DMS53 treated with DMSO at 0.1 percent for 48 hours (cell line): Measurements from ENCODE around the gene DPT.

Experiments
- DNase-seq: peaks from one replicate; lab custom pipeline; 2025; ENCODE audit not compliant: unreplicated experiment; lab: John Stamatoyannopoulos, UW

Gene DPT

GRCh38 chr1:168706391-168706992 lies 22.5 kb downstream of the DPT start:
- no peak for DNase-seq

- no peak for DNase-seq
Observed at GRCh38 chr1:168700575-168701268, 28.3 kb downstream of the DPT start.

GRCh38 chr1:168698453-168698852 lies 30.6 kb downstream of the DPT start:
- no peak for DNase-seq

GRCh38 chr1:168697356-168698126 lies 31.5 kb downstream of the DPT start:
- DNase-seq = no peak

- no peak for DNase-seq
Observed at GRCh38 chr1:168696125-168696760, 32.8 kb downstream of the DPT start.

GRCh38 chr1:168693872-168694238 lies 35.2 kb downstream of the DPT start:
- no peak for DNase-seq

GRCh38 chr1:168693197-168693871 lies 35.7 kb downstream of the DPT start:
- DNase-seq = no peak

- DNase-seq = no peak
Observed at GRCh38 chr1:168692472-168692871, 36.5 kb downstream of the DPT start.

GRCh38 chr1:168691541-168691940 lies 37.5 kb downstream of the DPT start:
- no peak for DNase-seq

- DNase-seq = no peak
Observed at GRCh38 chr1:168689726-168690602, 39.0 kb downstream of the DPT start.

- DNase-seq = no peak
Observed at GRCh38 chr1:168689327-168689657, 39.7 kb downstream of the DPT start.

- DNase-seq = no peak
Observed at GRCh38 chr1:168688644-168689326, 40.2 kb downstream of the DPT start.

GRCh38 chr1:168687816-168688215 lies 41.2 kb downstream of the DPT start:
- no peak for DNase-seq

GRCh38 chr1:168686666-168687065 lies 42.3 kb downstream of the DPT start:
- DNase-seq = peak; percentile 62

GRCh38 chr1:168683871-168684270 lies 45.1 kb downstream of the DPT start:
- DNase-seq = no peak

GRCh38 chr1:168676861-168677260 lies 52.1 kb downstream of the DPT start:
- no peak for DNase-seq

GRCh38 chr1:168676029-168676812 lies 52.8 kb downstream of the DPT start:
- no peak for DNase-seq

- no peak for DNase-seq
Observed at GRCh38 chr1:168673974-168674683, 54.9 kb downstream of the DPT start.
